CD4-positive, alpha-beta memory T cell (primary cell): Measurements from ENCODE around the gene MPND. TPM values are rescaled to one million over a fixed set of nuclear protein-coding genes. Genes with fewer than 3 reads are reported as not detected.

Experiments used
- CTCF ChIA-PET: fragments of 350-600 bp; sonication (Branson Sonifier 250); formaldehyde crosslinking; loops from one replicate; lab custom pipeline; 2021; ENCODE audit warnings: inconsistent platforms; ENCODE audit not compliant: partially characterized antibody; lab: Charles Lee
- POLR2A ChIA-PET: fragments of 350-600 bp; sonication (Branson Sonifier 250); formaldehyde crosslinking; loops from one replicate; lab custom pipeline; 2021; ENCODE audit not compliant: partially characterized antibody; lab: Charles Lee
- DNase-seq, 5 donors: peaks; one replicate each; pipeline versions ENCODE4 v3.0.0 to v3.0.0-alpha.2; 2020 to 2022; ENCODE audit warnings: mixed read lengths in 1 of 5
- H3K27ac ChIP-seq: one replicate; pipeline ENCODE4 v1.7.0; 2013; ENCODE audit warnings: low read depth, low read length
- H3K27me3 ChIP-seq: 2 replicates; pipeline ENCODE4 v1.7.0; 2013; ENCODE audit warnings: mild to moderate bottlenecking, low read length, moderate library complexity; ENCODE audit not compliant: insufficient read depth
- H3K36me3 ChIP-seq: 2 replicates; pipeline ENCODE4 v1.7.0; 2013; ENCODE audit warnings: mild to moderate bottlenecking, low read length, moderate library complexity; ENCODE audit not compliant: insufficient read depth
- H3K4me1 ChIP-seq: 2 replicates; pipeline ENCODE4 v1.7.0; 2013; ENCODE audit warnings: mild to moderate bottlenecking, low read length, moderate library complexity; ENCODE audit not compliant: insufficient read depth
- H3K4me3 ChIP-seq, 2 donors: one replicate each; pipeline ENCODE4 v1.7.0; 2013; ENCODE audit warnings: low read length in 2 of 2, mild to moderate bottlenecking in 1 of 2
- H3K9me3 ChIP-seq, 2 donors: one replicate each; pipeline ENCODE4 v1.7.0; 2013; ENCODE audit warnings: low read length in 2 of 2, control low read depth in 1 of 2; ENCODE audit not compliant: control insufficient read depth in 1 of 2
- H3K27ac Mint-ChIP-seq, 7 donors: one replicate each; pipeline ENCODE4 v1.8.0; 2020 to 2021; ENCODE audit warnings: mixed read lengths in 7 of 7, mild to moderate bottlenecking in 6 of 7, inconsistent platforms in 3 of 7, moderate library complexity in 3 of 7
- H3K27me3 Mint-ChIP-seq, 2 donors: one replicate each; pipeline ENCODE4 v1.8.0; 2020 to 2021; ENCODE audit warnings: mixed read lengths in 2 of 2
- H3K36me3 Mint-ChIP-seq, 2 donors: one replicate each; pipeline ENCODE4 v1.8.0; 2020 to 2021; ENCODE audit warnings: mixed read lengths in 2 of 2, inconsistent platforms in 1 of 2, mild to moderate bottlenecking in 1 of 2
- H3K4me1 Mint-ChIP-seq, 4 donors: one replicate each; pipeline ENCODE4 v1.8.0; 2020 to 2021; ENCODE audit warnings: mixed read lengths in 4 of 4, mild to moderate bottlenecking in 1 of 4
- H3K4me3 Mint-ChIP-seq, 8 donors: one replicate each; pipeline ENCODE4 v1.8.0; 2020 to 2021; ENCODE audit warnings: mixed read lengths in 8 of 8, mild to moderate bottlenecking in 7 of 8, moderate library complexity in 6 of 8, inconsistent platforms in 3 of 8
- H3K9me3 Mint-ChIP-seq, 8 donors: one replicate each; pipeline ENCODE4 v1.8.0; 2020 to 2021; ENCODE audit warnings: mixed read lengths in 8 of 8, mild to moderate bottlenecking in 5 of 8, inconsistent platforms in 3 of 8, moderate library complexity in 1 of 8
- intact Hi-C: fragments of 100-400 bp; cut with micrococcal nuclease; formaldehyde crosslinking; loops from one replicate; pipeline ENCODE4 v1.15.1; 2023
- polyA plus RNA-seq, 2 donors: library from polyadenylated mRNA; unstranded; fragments of 300-500 nt; fragmentation: Illumina TruSeq; gene quantifications; one replicate each; pipeline ENCODE4 v1.2.3, GENCODE V29; 2021
- total RNA-seq, 2 experiments: library from RNA; stranded (reverse); gene quantifications; one replicate each; pipeline ENCODE4 v1.2.3, GENCODE V29; 2021

The MPND gene
- total and polyA plus RNA-seq, 4 experiments from 2014 or later, result 3.5 to 27.0 (median 16.9) TPM

DNA sequence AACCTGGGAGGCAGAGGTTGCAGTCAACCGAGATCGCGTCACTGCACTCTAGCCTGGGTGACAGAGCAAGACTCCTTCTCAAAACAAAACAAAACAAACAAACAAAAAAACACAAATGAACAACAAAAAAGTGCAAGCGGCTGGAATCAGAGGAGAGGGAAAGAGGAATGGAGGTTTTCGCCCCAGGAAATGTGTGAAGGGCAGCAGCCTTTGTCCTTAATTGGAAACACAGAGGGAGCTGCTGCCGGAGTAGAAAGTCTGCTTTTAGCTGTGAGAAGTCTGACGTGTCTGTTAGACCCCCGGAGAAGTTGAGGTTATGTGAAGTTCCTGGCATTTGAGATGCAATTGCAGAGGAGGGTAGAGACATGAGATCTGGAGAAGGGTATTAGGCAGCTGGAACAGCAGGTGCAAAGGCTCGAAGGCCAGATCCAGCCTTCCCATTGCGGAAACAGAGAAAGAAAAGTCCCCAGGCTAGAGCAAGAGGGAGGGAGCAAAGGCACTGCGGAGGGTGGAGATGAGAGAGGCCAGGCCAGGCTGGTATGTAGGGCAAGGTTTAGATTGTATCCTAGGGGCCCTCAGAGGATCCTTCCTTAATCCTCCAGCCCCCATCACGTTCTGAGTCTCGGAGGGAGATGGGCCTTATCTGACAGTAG is 41.6 kb upstream of the MPND start:
- H3K9me3 ChIP-seq, result no peaks in the 10 kb centered on the region
- Mint-ChIP-seq H3K27ac (peak overlapping the region; percentile 13 to 95 (median 91)), H3K36me3 (no peaks in the 10 kb centered on the region), H3K27me3 (peaks cover 0 to 5% of the 10 kb centered on the region in 2 donors), H3K4me1 (peaks cover 13 to 32% (median 23%) of the 10 kb centered on the region in 4 donors), H3K4me3 (peak overlapping the region; percentile 78 to 91 (median 85)), H3K9me3 (no peaks in the 10 kb centered on the region)
- ChIA-PET CTCF (no interaction called here), POLR2A (interaction anchor here (1.5 kb wide), 1 partner anchor 27 kb away, joined by 6 read pairs; no protein-coding TSS in a partner anchor)
- H3K4me3 ChIP-seq, result no peak overlapping the region
- no peak overlapping the region for H3K27ac ChIP-seq
- H3K4me1 ChIP-seq, result peaks cover 18% of the 10 kb centered on the region
- no peak for DNase-seq
- no peaks in the 10 kb centered on the region for H3K36me3 ChIP-seq
- intact Hi-C loops, result loop anchor here (5.0 kb wide), 1 partner anchor 41 kb away; the partner anchor contains the start of gene MPND
- no peaks in the 10 kb centered on the region for H3K27me3 ChIP-seq

DNA sequence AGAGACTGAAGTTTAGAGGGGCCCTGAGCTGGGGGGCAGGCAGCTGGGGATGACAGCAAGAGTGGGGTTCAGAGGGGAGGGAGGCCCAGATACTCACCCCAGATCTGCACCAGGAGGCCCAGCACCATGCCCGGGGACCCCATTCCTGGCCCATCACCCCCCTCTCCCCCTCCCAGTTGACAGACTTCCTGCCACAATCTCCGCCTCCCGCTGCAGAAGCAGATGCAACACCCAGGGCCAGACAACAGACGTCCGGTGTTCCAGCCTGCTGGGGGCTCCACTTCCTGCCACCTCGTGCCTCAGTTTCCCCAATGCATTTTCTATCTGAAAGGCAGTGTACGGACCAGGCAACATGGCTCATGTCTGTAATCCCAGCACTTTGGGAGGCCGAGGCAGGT is 41.1 kb upstream of the MPND start, which contains the start of gene TMIGD2:
TSS of gene TMIGD2 (minus strand) at position 147 of the 398 bp plus-strand sequence. CDS start at position 143, 4 bp downstream.
- intact Hi-C loops, result loop anchor here (5.0 kb wide), 1 partner anchor 40 kb away; the partner anchor contains the start of gene MPND
- peaks cover 18% of the 10 kb centered on the region for H3K4me1 ChIP-seq
- H3K27ac ChIP-seq, result no peak within 1 kb of the TSS
- CTCF ChIA-PET, result no interaction called here
- Mint-ChIP-seq H3K4me3 (peak within 1 kb of the TSS; percentile 78 to 91 (median 85)), H3K36me3 (no peaks in the 10 kb centered on the region), H3K27ac (peak within 1 kb of the TSS; percentile 13 to 95 (median 91)), H3K27me3 (peaks cover 0 to 6% of the 10 kb centered on the region in 2 donors), H3K4me1 (peaks cover 13 to 32% (median 23%) of the 10 kb centered on the region in 4 donors), H3K9me3 (no peaks in the 10 kb centered on the region)
- H3K9me3 ChIP-seq, result no peaks in the 10 kb centered on the region
- no peak for DNase-seq
- H3K4me3 ChIP-seq, result no peak within 1 kb of the TSS
- no peaks in the 10 kb centered on the region for H3K27me3 ChIP-seq
- POLR2A ChIA-PET, result interaction anchor here (1.0 to 1.5 kb wide), 2 partner anchors 26 to 41 kb away, joined by 3 to 6 read pairs; no protein-coding TSS in a partner anchor
- H3K36me3 ChIP-seq, result no peaks in the 10 kb centered on the region

DNA sequence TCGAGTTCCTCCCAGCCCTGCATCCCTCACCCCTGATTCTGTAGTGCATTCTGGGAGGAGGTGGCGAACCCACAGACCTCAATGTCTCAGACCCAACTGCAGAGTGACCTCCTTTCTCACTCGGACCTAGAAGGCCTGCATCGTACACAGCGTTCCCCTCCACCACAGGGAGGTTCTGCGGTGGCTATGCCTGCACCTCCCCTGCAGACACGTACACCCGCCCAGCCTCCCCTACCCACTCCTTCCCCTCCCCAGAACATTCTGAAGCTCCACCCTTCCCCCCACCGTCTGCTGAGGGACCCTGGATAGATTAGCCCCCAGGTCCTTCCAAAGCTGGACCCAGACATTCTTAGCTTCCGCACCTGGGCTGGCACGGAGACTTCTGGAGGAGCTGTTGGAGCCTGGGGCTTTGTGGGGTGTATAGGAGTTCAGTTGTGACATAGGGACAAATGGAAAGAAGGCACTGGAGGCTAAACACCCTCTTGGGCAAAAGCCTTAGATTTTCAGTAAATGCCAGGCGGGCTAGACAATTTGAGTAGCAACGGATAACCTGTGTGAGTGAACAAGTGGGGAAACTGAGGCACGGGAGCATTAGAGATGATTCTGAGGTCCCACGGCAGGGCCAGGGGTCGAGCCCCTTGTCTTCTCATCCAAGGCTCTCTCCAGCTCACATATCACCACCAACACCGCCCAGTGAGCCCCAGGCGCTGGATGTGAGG is 39.4 kb upstream of the MPND start:
- intact Hi-C loops, result loop anchor here (5.0 kb wide), 1 partner anchor 38 kb away; the partner anchor contains the start of gene MPND
- ChIA-PET CTCF (interaction anchor here (1.9 kb wide), 1 partner anchor 35 kb away, joined by 8 read pairs; no protein-coding TSS in a partner anchor), POLR2A (no interaction called here)
- Histone ChIP-seq H3K27me3 (no peaks in the 10 kb centered on the region), H3K36me3 (no peaks in the 10 kb centered on the region), H3K4me3 (no peak overlapping the region), H3K9me3 (no peaks in the 10 kb centered on the region), H3K27ac (no peak overlapping the region), H3K4me1 (peaks cover 18% of the 10 kb centered on the region)
- peaks cover 0 to 6% of the 10 kb centered on the region in 2 donors for H3K27me3 Mint-ChIP-seq
- H3K4me3 Mint-ChIP-seq, result peak overlapping the region; percentile 28 to 80 (median 67)
- peak overlapping the region in 5 of 7 donors; percentile 42 to 87 (median 74) for H3K27ac Mint-ChIP-seq
- H3K36me3 Mint-ChIP-seq, result no peaks in the 10 kb centered on the region
- H3K4me1 Mint-ChIP-seq, result peaks cover 13 to 31% (median 22%) of the 10 kb centered on the region in 4 donors
- no peaks in the 10 kb centered on the region for H3K9me3 Mint-ChIP-seq
- no peak for DNase-seq

DNA sequence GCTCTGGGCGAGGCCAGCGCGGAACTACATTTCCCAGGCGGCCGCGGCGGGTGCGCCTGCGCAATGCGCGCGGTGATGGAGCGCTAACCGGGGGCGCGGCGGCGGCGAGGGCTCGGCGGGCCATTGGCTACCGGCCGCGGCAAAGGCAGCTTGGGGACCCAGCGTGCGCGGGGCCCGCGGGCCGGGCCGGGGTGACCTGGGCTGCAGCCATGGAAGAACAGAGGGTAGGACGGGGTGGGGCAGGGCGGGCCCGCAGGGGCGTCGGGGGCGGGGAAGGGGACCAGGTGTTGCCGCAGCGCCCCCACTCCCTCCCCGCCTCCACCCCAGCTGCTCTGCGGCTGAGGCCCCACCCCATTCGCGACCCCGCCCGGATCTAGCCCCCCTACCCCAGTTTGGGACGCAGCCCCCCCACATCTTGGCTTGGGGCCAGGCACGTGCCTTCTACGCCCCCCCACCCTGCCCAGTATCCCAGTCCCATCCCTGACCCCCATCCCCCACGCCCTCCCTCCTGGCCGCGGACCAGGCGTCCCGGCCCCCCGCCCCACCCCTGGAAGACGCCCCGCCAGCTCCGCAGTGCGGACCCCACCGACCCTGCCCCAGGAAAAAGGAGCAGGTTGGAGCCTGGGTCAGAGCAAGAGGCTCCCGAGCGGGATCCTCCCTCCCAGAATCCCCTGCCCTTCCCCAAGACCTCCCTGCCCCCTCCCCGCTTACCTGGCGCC is 38.7 kb upstream of the MPND start, which contains the start of gene FSD1:
TSS of gene FSD1 (plus strand) at position 61 of the 719 bp plus-strand sequence. CDS start at position 210, 149 bp downstream.
- no peaks in the 10 kb centered on the region for H3K9me3 Mint-ChIP-seq
- no peak within 1 kb of the TSS for H3K27ac ChIP-seq
- H3K4me3 Mint-ChIP-seq, result peak within 1 kb of the TSS; percentile 28 to 80 (median 67)
- peaks cover 0 to 6% of the 10 kb centered on the region in 2 donors for H3K27me3 Mint-ChIP-seq
- H3K4me1 Mint-ChIP-seq, result peaks cover 13 to 31% (median 22%) of the 10 kb centered on the region in 4 donors
- peak within 1 kb of the TSS in 5 of 7 donors; percentile 42 to 87 (median 74) for H3K27ac Mint-ChIP-seq
- H3K9me3 ChIP-seq, result no peaks in the 10 kb centered on the region
- H3K4me3 ChIP-seq, result no peak within 1 kb of the TSS
- no peaks in the 10 kb centered on the region for H3K27me3 ChIP-seq
- intact Hi-C loops, result loop anchor here (5.0 kb wide), 1 partner anchor 38 kb away; the partner anchor contains the start of gene MPND
- peaks cover 18% of the 10 kb centered on the region for H3K4me1 ChIP-seq
- ChIA-PET CTCF (interaction anchor here (1.9 kb wide), 1 partner anchor 36 kb away, joined by 8 read pairs; no protein-coding TSS in a partner anchor), POLR2A (interaction anchor here (1.4 kb wide), 1 partner anchor 15 kb away, joined by 3 read pairs; no protein-coding TSS in a partner anchor)
- H3K36me3 ChIP-seq, result no peaks in the 10 kb centered on the region
- H3K36me3 Mint-ChIP-seq, result no peaks in the 10 kb centered on the region
- DNase-seq, result peak in 4 of 5 donors; percentile 38 to 51 (median 46)

DNA sequence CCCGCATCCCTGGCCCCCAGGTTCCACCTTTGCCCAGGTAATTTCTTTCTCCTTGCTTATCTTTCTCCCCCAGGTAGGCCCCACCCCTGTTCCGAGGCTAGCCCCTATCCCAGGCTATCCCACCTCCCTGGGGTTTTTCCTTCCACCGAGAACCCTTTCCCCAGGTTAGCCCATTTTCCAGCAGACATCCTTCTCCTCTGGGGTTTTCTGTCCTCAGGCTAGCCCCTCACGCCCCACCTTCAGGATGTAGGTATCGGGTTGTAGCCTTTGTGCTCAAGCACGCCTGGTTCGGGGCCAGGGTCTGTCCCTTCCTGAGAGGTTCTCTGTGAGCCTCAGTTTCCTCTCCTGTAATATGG is 38.1 kb upstream of the MPND start:
- peaks cover 0 to 6% of the 10 kb centered on the region in 2 donors for H3K27me3 Mint-ChIP-seq
- Histone ChIP-seq H3K36me3 (no peaks in the 10 kb centered on the region), H3K9me3 (no peaks in the 10 kb centered on the region), H3K4me3 (no peak overlapping the region), H3K4me1 (peaks cover 18% of the 10 kb centered on the region), H3K27ac (no peak overlapping the region), H3K27me3 (no peaks in the 10 kb centered on the region)
- H3K36me3 Mint-ChIP-seq, result no peaks in the 10 kb centered on the region
- no peaks in the 10 kb centered on the region for H3K9me3 Mint-ChIP-seq
- CTCF ChIA-PET, result no interaction called here
- H3K4me1 Mint-ChIP-seq, result peaks cover 13 to 31% (median 22%) of the 10 kb centered on the region in 4 donors
- DNase-seq, result no peak
- intact Hi-C loops, result no loop called here
- H3K27ac Mint-ChIP-seq, result peak overlapping the region in 1 of 7 donors; percentile 65
- H3K4me3 Mint-ChIP-seq, result peak overlapping the region in 6 of 8 donors; percentile 5 to 57 (median 22)
- POLR2A ChIA-PET, result interaction anchor here (1.4 kb wide), 1 partner anchor 14 kb away, joined by 3 read pairs; no protein-coding TSS in a partner anchor

DNA sequence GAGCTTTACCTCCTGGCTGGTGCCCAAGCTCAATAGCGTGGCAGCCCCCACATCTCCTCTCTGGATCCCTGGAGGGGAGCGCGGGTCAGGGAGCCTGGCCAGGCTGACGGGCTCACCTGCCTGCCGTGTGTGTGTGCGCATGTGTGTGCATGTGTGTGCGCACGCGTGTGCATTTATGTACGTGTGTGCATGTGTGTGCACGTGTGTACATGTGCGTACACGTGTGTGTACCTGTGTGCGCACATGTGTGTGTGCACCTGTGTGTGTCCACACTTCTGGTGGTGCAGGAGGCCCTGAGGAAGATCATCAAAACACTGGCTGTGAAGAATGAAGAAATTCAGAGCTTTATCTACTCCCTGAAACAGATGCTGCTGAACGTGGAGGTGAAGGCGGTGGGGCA is 37.7 kb upstream of the MPND start:
- ChIA-PET CTCF (interaction anchor here (0.6 kb wide), 1 partner anchor 641 kb away, joined by 3 read pairs; no protein-coding TSS in a partner anchor), POLR2A (interaction anchor here (1.4 kb wide), 1 partner anchor 14 kb away, joined by 3 read pairs; no protein-coding TSS in a partner anchor)
- peaks cover 13 to 31% (median 20%) of the 10 kb centered on the region in 4 donors for H3K4me1 Mint-ChIP-seq
- DNase-seq, result no peak
- Histone ChIP-seq H3K27ac (no peak overlapping the region), H3K4me3 (no peak overlapping the region), H3K4me1 (peaks cover 18% of the 10 kb centered on the region), H3K36me3 (no peaks in the 10 kb centered on the region), H3K27me3 (no peaks in the 10 kb centered on the region), H3K9me3 (no peaks in the 10 kb centered on the region)
- no peak overlapping the region for H3K27ac Mint-ChIP-seq
- intact Hi-C loops, result no loop called here
- H3K4me3 Mint-ChIP-seq, result peak overlapping the region in 3 of 8 donors; percentile 7 to 57 (median 28)
- H3K36me3 Mint-ChIP-seq, result no peaks in the 10 kb centered on the region
- H3K9me3 Mint-ChIP-seq, result no peaks in the 10 kb centered on the region
- H3K27me3 Mint-ChIP-seq, result peaks cover 0 to 6% of the 10 kb centered on the region in 2 donors
